ENCODE results near the gene SLC38A10. TPM values are rescaled to one million over a fixed set of nuclear protein-coding genes. Genes with fewer than 3 reads are reported as not detected.

Gene SLC38A10
- total RNA-seq, 1 donor from 2014 or later = 120 TPM

- H3K27ac Mint-ChIP-seq (ENCODE audit: unreplicated experiment) = no peak overlapping the region
- no peaks in the 10 kb centered on the region for H3K27me3 Mint-ChIP-seq (ENCODE audit: unreplicated experiment)
- H3K4me1 Mint-ChIP-seq (ENCODE audit: unreplicated experiment) = peaks cover 5% of the 10 kb centered on the region
- H3K9me3 Mint-ChIP-seq (ENCODE audit: unreplicated experiment) = no peaks in the 10 kb centered on the region
- TF ChIP-seq CTCF (IDR thresholded peaks at IDR 0.05) = no peak
- peaks cover 2% of the 10 kb centered on the region for H3K36me3 Mint-ChIP-seq (ENCODE audit: unreplicated experiment)
- no peak overlapping the region for H3K4me3 Mint-ChIP-seq (ENCODE audit: unreplicated experiment)
- no peak for DNase-seq (ENCODE audit: extremely low spot score, unreplicated experiment)
Observed at GRCh38 chr17:81246679-81247338, 48.3 kb downstream of the SLC38A10 start.

- Mint-ChIP-seq H3K36me3 (ENCODE audit: unreplicated experiment) (peaks cover 5% of the 10 kb centered on the region), H3K9me3 (ENCODE audit: unreplicated experiment) (no peaks in the 10 kb centered on the region)
Observed at GRCh38 chr17:81246343-81246670, 48.8 kb downstream of the SLC38A10 start.

GRCh38 chr17:81245665-81246342, 49.3 kb downstream of the SLC38A10 start:
- peaks cover 5% of the 10 kb centered on the region for H3K36me3 Mint-ChIP-seq (ENCODE audit: unreplicated experiment)
- H3K27ac Mint-ChIP-seq (ENCODE audit: unreplicated experiment) = no peak overlapping the region
- no peak for DNase-seq (ENCODE audit: extremely low spot score, unreplicated experiment)
- peaks cover 6% of the 10 kb centered on the region for H3K4me1 Mint-ChIP-seq (ENCODE audit: unreplicated experiment)
- TF ChIP-seq CTCF (IDR thresholded peaks at IDR 0.05) = no peak
- H3K4me3 Mint-ChIP-seq (ENCODE audit: unreplicated experiment) = no peak overlapping the region
- no peaks in the 10 kb centered on the region for H3K9me3 Mint-ChIP-seq (ENCODE audit: unreplicated experiment)
- H3K27me3 Mint-ChIP-seq (ENCODE audit: unreplicated experiment) = no peaks in the 10 kb centered on the region

More at GRCh38 chr17:81246343-81246670, 48.8 kb downstream of the SLC38A10 start:
- Mint-ChIP-seq H3K27me3 (ENCODE audit: unreplicated experiment) (no peaks in the 10 kb centered on the region), H3K4me3 (ENCODE audit: unreplicated experiment) (no peak overlapping the region), H3K4me1 (ENCODE audit: unreplicated experiment) (peaks cover 5% of the 10 kb centered on the region), H3K27ac (ENCODE audit: unreplicated experiment) (no peak overlapping the region)
- no peak for DNase-seq (ENCODE audit: extremely low spot score, unreplicated experiment)
- TF ChIP-seq CTCF (IDR thresholded peaks at IDR 0.05) = no peak

GRCh38 chr17:81245024-81245664, 50.0 kb downstream of the SLC38A10 start:
- no peak for DNase-seq (ENCODE audit: extremely low spot score, unreplicated experiment)

More at GRCh38 chr17:81245024-81245664, 50.0 kb downstream of the SLC38A10 start:
- Mint-ChIP-seq H3K27me3 (ENCODE audit: unreplicated experiment) (no peaks in the 10 kb centered on the region), H3K36me3 (ENCODE audit: unreplicated experiment) (peaks cover 5% of the 10 kb centered on the region), H3K9me3 (ENCODE audit: unreplicated experiment) (no peaks in the 10 kb centered on the region), H3K4me3 (ENCODE audit: unreplicated experiment) (no peak overlapping the region), H3K4me1 (ENCODE audit: unreplicated experiment) (peaks cover 10% of the 10 kb centered on the region), H3K27ac (ENCODE audit: unreplicated experiment) (peak overlapping the region; percentile 23)
- no peak for TF ChIP-seq CTCF (IDR thresholded peaks at IDR 0.05)

Measured in osteocyte (in vitro differentiated cells).